Measurements from ENCODE around the gene HPSE2. TPM values are rescaled to one million over a fixed set of nuclear protein-coding genes. Genes with fewer than 3 reads are reported as not detected.

Gene HPSE2
- total RNA-seq, 6 experiments from 2014 or later = 0.05 to 0.09 TPM; not detected in 4

DNA sequence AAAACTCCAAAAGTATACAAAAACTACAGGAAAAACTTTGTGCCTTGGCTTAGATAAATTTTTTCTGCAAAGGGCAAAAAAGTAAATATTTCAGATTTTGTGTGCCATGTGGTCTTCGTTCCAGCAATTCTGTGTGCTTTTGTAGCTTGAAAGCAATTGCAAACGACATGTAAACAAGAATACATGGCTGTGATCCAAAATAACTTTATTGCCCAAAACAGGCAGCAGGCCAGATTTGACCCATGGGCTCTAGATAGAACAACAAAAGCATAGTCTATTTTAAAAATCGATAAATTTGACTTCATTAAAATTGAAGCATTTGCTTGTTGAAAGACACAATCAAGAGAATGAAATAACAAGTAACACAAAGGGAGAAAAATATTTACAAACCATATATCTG is 336.6 kb downstream of the HPSE2 start:
- Mint-ChIP-seq H3K36me3 (ENCODE audit: low read depth) (no peaks in the 10 kb centered on the region), H3K9me3 (no peaks in the 10 kb centered on the region; the same call in 1 of the 2 replicates), H3K27me3 (ENCODE audit: insufficient read depth) (peaks cover 4% of the 10 kb centered on the region; the same call in 1 of the 2 replicates)

GRCh38 chr10:98892523-98892922 is 343.1 kb downstream of the HPSE2 start:
- Mint-ChIP-seq H3K4me1 (ENCODE audit: low read depth) (no peaks in the 10 kb centered on the region), H3K4me3 (no peak overlapping the region), H3K27ac (no peak overlapping the region), H3K36me3 (ENCODE audit: low read depth) (no peaks in the 10 kb centered on the region), H3K27me3 (ENCODE audit: insufficient read depth) (peaks cover 1% of the 10 kb centered on the region; the same call in 1 of the 2 replicates), H3K9me3 (no peaks in the 10 kb centered on the region; the same call in 1 of the 2 replicates)
- no peak for DNase-seq
- no peak for TF ChIP-seq CTCF (IDR thresholded peaks at IDR 0.05)

More for the DNA sequence above, 336.6 kb downstream of the HPSE2 start:
- DNase-seq = no peak
- no peak overlapping the region for H3K27ac Mint-ChIP-seq
- no peaks in the 10 kb centered on the region for H3K4me1 Mint-ChIP-seq (ENCODE audit: low read depth)
- no peak for TF ChIP-seq CTCF (IDR thresholded peaks at IDR 0.05)
- no peak overlapping the region for H3K4me3 Mint-ChIP-seq

DNA sequence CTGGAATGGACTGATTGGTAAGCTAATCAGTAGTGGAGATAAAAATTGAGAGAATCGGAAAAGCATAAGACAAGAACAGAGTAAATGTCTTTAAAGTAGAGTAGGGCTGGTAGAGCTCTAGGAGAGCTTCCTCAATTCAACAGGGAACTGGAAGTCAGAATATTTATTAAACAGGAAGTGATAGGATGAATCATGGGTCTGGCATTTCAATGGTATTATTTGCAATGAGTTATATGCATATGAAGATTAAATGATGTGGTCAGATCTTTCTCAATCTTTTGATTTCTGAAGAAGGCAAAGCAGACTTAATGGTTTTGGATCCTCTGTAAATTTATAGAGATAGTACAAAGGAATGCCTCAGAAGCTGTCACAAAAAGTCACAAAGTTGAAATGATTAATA is 349.0 kb downstream of the HPSE2 start:
- no peak overlapping the region for H3K27ac Mint-ChIP-seq
- DNase-seq = peak; percentile 10
- H3K4me1 Mint-ChIP-seq (ENCODE audit: low read depth) = peaks cover 8% of the 10 kb centered on the region; the same call in 1 of the 2 replicates
- 0 out of 2 replicates have a peak, but pooled peaks cover 2% of the 10 kb centered on the region for H3K27me3 Mint-ChIP-seq (ENCODE audit: insufficient read depth)
- H3K9me3 Mint-ChIP-seq = no peaks in the 10 kb centered on the region; the same call in 1 of the 2 replicates
- no peak overlapping the region for H3K4me3 Mint-ChIP-seq
- no peak for TF ChIP-seq CTCF (IDR thresholded peaks at IDR 0.05)
- no peaks in the 10 kb centered on the region for H3K36me3 Mint-ChIP-seq (ENCODE audit: low read depth)

DNA sequence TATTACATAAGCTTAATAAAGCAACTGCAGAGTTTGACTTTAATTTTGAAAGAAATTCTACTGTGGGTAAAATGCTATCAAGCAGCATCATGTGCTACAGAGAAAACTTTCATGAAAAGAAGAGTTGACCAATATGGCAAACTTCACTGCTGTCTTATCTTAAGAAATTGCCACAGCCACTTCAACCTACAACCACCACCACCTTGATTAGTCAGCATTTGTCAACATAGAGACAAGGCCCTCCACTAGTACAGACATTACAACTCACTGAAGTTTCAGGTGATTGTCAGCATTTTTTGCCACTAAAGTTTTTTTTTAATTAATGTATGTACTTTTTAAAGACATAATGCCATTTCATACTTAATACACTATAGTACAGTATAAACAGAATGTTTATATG is 350.3 kb downstream of the HPSE2 start:
- no peak for TF ChIP-seq CTCF (IDR thresholded peaks at IDR 0.05)
- Mint-ChIP-seq H3K9me3 (no peaks in the 10 kb centered on the region; the same call in 1 of the 2 replicates), H3K36me3 (ENCODE audit: low read depth) (no peaks in the 10 kb centered on the region), H3K27ac (no peak overlapping the region), H3K4me1 (ENCODE audit: low read depth) (peaks cover 8% of the 10 kb centered on the region; the same call in 1 of the 2 replicates), H3K27me3 (ENCODE audit: insufficient read depth) (0 out of 2 replicates have a peak, but pooled peaks cover 2% of the 10 kb centered on the region), H3K4me3 (no peak overlapping the region)
- no peak for DNase-seq

DNA sequence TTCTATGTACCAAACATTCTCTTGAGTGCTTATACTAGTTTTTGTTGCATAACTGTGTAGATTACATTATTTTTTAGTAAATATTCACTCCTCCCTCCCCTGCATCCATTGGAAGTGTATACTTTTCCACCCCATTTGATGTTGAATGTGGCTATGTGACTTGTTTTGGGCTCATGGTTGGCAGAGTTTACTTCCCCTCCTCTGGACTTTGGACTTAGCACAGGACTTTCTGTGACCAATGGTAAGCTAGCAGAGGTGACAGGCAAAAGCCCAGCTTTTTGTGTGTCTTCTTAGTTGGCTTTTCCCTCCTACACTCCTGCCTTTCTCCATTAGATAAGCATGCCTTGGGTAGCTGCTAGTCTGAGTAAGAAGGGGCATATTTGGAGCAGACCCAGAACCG is 353.9 kb downstream of the HPSE2 start:
- Mint-ChIP-seq H3K4me1 (ENCODE audit: low read depth) (peaks cover 28% of the 10 kb centered on the region; the same call in 1 of the 2 replicates), H3K36me3 (ENCODE audit: low read depth) (no peaks in the 10 kb centered on the region), H3K27me3 (ENCODE audit: insufficient read depth) (0 out of 2 replicates have a peak, but pooled peaks cover 2% of the 10 kb centered on the region), H3K4me3 (no peak overlapping the region), H3K9me3 (no peaks in the 10 kb centered on the region; the same call in 1 of the 2 replicates), H3K27ac (no peak overlapping the region)
- no peak for DNase-seq
- TF ChIP-seq CTCF (IDR thresholded peaks at IDR 0.05) = no peak
